ENCODE results near the gene PHLPP1. TPM values are rescaled to one million over a fixed set of nuclear protein-coding genes. Genes with fewer than 3 reads are reported as not detected.

The PHLPP1 gene
- total and polyA plus RNA-seq, 2 of the 13 experiments (the other 11 are each of a cell fraction or from before 2014, with no cell fraction given) = 9.8 to 18.5 TPM

DNA sequence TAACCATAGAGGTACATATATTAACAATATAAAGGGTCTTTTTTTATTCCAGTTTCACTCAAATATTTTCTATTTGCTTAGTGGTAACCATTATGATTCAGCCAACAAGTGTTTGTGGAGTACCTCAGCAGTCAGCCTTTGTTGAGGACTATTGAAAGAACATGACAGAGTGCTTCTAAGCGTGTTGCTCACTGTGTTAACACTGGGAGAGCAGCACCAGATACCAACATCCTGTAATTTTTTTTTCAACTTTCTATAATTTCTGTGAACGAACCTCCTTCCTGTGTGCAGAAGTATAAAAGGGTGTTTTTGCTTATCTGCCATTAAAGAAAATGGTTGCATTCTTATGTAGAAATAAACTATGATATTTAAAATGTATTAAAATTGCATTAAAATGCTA is 239.0 kb downstream of the PHLPP1 start:
- intact Hi-C loops (cut with micrococcal nuclease; ENCODE audit: unreplicated experiment) (no loop called here), in situ Hi-C loops (cut with HindIII; ENCODE audit: extremely low pct_ligation_motif_present, low pct_unique_long_range_greater_than_20kb) (loop anchor here (10.0 kb wide), 1 partner anchor 240 kb away; the partner anchor contains the start of gene PHLPP1)
- H3K79me2 ChIP-seq (ENCODE audit: insufficient read depth, low read length) = no peaks in the 10 kb centered on the region
- ATAC-seq = no peak
- FAIRE-seq = no peak
- DNase-seq (ENCODE audit: low spot score) = peak; percentile 8
- no peak overlapping the region for H3K4me3 ChIP-seq (replicated peaks in 1 of 3; ENCODE audit: insufficient read depth in 1 of 3, low read depth in 2 of 3, low read length in 3 of 3)
- no peak overlapping the region for H3K27ac ChIP-seq (ENCODE audit: extremely low read length, insufficient read depth, low read length)
- POLR2A ChIA-PET = no interaction called here
- WGBS (ENCODE audit: low lambda C conversion rate) = 90% methylated on average over 2 of the region's 2 CpGs
- no peaks in the 10 kb centered on the region for H3K27me3 ChIP-seq (ENCODE audit: control insufficient read depth in 1 of 2, insufficient read depth in 2 of 2, low read length in 2 of 2)
- CTCF ChIA-PET (ENCODE audit: low intra/inter-chr PET ratio, low total read pairs) = no interaction called here
- no peak overlapping the region for H2AFZ ChIP-seq (ENCODE audit: low read length)
- no peaks in the 10 kb centered on the region for H3K4me1 ChIP-seq (ENCODE audit: insufficient read depth, low read length)
- H4K20me1 ChIP-seq (ENCODE audit: insufficient read depth, low read length) = no peaks in the 10 kb centered on the region
- no peak overlapping the region for H3K4me2 ChIP-seq (ENCODE audit: low read depth, low read length)
- peaks cover 8 to 33% of the 10 kb centered on the region in 2 experiments for H3K36me3 ChIP-seq (replicated peaks in 1 of 2; ENCODE audit: control insufficient read depth in 1 of 2, insufficient read depth in 2 of 2, low read length in 2 of 2)
- H3K9ac ChIP-seq (ENCODE audit: insufficient read depth, low read depth, low read length) = no peak overlapping the region
- H3K9me3 ChIP-seq (ENCODE audit: low read length) = no peaks in the 10 kb centered on the region
- no TSS peak for BruUV-seq (replicated peaks)
- no peak for TF ChIP-seq ZBTB8A (CRISPR knock-in tag; IDR thresholded peaks at IDR 0.05; ENCODE audit: borderline replicate concordance, low read depth)
- no peak for TF ChIP-seq SNRNP70 (IDR thresholded peaks at IDR 0.05; ENCODE audit: low read depth, low read length)
- no peak for TF ChIP-seq ZNF343 (CRISPR knock-in tag; IDR thresholded peaks at IDR 0.05)
- TF ChIP-seq, protein P1, sequence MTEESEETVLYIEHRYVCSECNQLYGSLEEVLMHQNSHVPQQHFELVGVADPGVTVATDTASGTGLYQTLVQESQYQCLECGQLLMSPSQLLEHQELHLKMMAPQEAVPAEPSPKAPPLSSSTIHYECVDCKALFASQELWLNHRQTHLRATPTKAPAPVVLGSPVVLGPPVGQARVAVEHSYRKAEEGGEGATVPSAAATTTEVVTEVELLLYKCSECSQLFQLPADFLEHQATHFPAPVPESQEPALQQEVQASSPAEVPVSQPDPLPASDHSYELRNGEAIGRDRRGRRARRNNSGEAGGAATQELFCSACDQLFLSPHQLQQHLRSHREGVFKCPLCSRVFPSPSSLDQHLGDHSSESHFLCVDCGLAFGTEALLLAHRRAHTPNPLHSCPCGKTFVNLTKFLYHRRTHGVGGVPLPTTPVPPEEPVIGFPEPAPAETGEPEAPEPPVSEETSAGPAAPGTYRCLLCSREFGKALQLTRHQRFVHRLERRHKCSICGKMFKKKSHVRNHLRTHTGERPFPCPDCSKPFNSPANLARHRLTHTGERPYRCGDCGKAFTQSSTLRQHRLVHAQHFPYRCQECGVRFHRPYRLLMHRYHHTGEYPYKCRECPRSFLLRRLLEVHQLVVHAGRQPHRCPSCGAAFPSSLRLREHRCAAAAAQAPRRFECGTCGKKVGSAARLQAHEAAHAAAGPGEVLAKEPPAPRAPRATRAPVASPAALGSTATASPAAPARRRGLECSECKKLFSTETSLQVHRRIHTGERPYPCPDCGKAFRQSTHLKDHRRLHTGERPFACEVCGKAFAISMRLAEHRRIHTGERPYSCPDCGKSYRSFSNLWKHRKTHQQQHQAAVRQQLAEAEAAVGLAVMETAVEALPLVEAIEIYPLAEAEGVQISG (CRISPR knock-in tag; IDR thresholded peaks at IDR 0.05) = no peak
- no peak for TF ChIP-seq SOX5 (CRISPR knock-in tag; IDR thresholded peaks at IDR 0.05; ENCODE audit: borderline replicate concordance)
- no peak for TF ChIP-seq DBP (CRISPR knock-in tag; IDR thresholded peaks at IDR 0.05; ENCODE audit: not compliant biosample characterization)
- TF ChIP-seq KDM4B (CRISPR knock-in tag; IDR thresholded peaks at IDR 0.05) = no peak
- TF ChIP-seq ZNF761 (CRISPR knock-in tag; conservative IDR thresholded peaks at IDR 0.05) = no peak
- TF ChIP-seq GLI4 (CRISPR knock-in tag; IDR thresholded peaks at IDR 0.05; ENCODE audit: borderline replicate concordance) = no peak
- TF ChIP-seq GZF1 (CRISPR knock-in tag; IDR thresholded peaks at IDR 0.05) = no peak
- TF ChIP-seq ZFX (CRISPR knock-in tag; IDR thresholded peaks at IDR 0.05; ENCODE audit: low read depth) = no peak
- no peak for TF ChIP-seq JARID2 (CRISPR knock-in tag; IDR thresholded peaks at IDR 0.05; ENCODE audit: insufficient replicate concordance)
- TF ChIP-seq ZNF720 (CRISPR knock-in tag; IDR thresholded peaks at IDR 0.05) = no peak
- no peak for TF ChIP-seq ZNF550 (CRISPR knock-in tag; IDR thresholded peaks at IDR 0.05; ENCODE audit: borderline replicate concordance)
- TF ChIP-seq, protein P2, sequence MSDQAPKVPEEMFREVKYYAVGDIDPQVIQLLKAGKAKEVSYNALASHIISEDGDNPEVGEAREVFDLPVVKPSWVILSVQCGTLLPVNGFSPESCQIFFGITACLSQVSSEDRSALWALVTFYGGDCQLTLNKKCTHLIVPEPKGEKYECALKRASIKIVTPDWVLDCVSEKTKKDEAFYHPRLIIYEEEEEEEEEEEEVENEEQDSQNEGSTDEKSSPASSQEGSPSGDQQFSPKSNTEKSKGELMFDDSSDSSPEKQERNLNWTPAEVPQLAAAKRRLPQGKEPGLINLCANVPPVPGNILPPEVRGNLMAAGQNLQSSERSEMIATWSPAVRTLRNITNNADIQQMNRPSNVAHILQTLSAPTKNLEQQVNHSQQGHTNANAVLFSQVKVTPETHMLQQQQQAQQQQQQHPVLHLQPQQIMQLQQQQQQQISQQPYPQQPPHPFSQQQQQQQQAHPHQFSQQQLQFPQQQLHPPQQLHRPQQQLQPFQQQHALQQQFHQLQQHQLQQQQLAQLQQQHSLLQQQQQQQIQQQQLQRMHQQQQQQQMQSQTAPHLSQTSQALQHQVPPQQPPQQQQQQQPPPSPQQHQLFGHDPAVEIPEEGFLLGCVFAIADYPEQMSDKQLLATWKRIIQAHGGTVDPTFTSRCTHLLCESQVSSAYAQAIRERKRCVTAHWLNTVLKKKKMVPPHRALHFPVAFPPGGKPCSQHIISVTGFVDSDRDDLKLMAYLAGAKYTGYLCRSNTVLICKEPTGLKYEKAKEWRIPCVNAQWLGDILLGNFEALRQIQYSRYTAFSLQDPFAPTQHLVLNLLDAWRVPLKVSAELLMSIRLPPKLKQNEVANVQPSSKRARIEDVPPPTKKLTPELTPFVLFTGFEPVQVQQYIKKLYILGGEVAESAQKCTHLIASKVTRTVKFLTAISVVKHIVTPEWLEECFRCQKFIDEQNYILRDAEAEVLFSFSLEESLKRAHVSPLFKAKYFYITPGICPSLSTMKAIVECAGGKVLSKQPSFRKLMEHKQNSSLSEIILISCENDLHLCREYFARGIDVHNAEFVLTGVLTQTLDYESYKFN (CRISPR knock-in tag; conservative IDR thresholded peaks at IDR 0.05) = no peak
- no peak for TF ChIP-seq CBX2 (IDR thresholded peaks at IDR 0.05; ENCODE audit: low read depth, low read length)
- TF ChIP-seq CBX2 (CRISPR knock-in tag; IDR thresholded peaks at IDR 0.05; ENCODE audit: low read depth) = no peak
- no peak for TF ChIP-seq SCMH1 (CRISPR knock-in tag; IDR thresholded peaks at IDR 0.05; ENCODE audit: borderline replicate concordance)
- TF ChIP-seq ZSCAN30 (CRISPR knock-in tag; IDR thresholded peaks at IDR 0.05) = no peak
- no peak for TF ChIP-seq GABPB1 (CRISPR knock-in tag; IDR thresholded peaks at IDR 0.05)
